Skeletal muscle tissue (tissue), 4 donors: ENCODE data around the gene IGFBP1. TPM values are rescaled to one million over a fixed set of nuclear protein-coding genes. Genes with fewer than 3 reads are reported as not detected.

Experiments
- H3K27ac ChIP-seq: one replicate; pipeline ENCODE4 v1.7.0; 2013; ENCODE audit warnings: mild to moderate bottlenecking, low read depth, low read length, inconsistent platforms
- H3K27me3 ChIP-seq, 3 donors: one replicate each; pipeline ENCODE4 v1.7.0; 2013; ENCODE audit warnings: low read length in 3 of 3; ENCODE audit not compliant: control insufficient read depth in 3 of 3, insufficient read depth in 3 of 3
- H3K36me3 ChIP-seq, 3 donors: one replicate each; pipeline ENCODE4 v1.7.0; 2013; ENCODE audit warnings: low read length in 3 of 3; ENCODE audit not compliant: control insufficient read depth in 3 of 3, insufficient read depth in 3 of 3
- H3K4me1 ChIP-seq, 3 donors: one replicate each; pipeline ENCODE4 v1.7.0; 2013; ENCODE audit warnings: low read length in 3 of 3, mild to moderate bottlenecking in 3 of 3; ENCODE audit not compliant: control insufficient read depth in 3 of 3, insufficient read depth in 3 of 3
- H3K4me3 ChIP-seq, 3 donors: one replicate each; pipeline ENCODE4 v1.7.0; 2013; ENCODE audit warnings: low read length in 3 of 3
- H3K9ac ChIP-seq, 3 donors: one replicate each; pipeline ENCODE4 v1.7.0; 2013; ENCODE audit warnings: low read length in 3 of 3, mild to moderate bottlenecking in 3 of 3, moderate library complexity in 2 of 3, low read depth in 1 of 3
- H3K9me3 ChIP-seq, 3 donors: one replicate each; pipeline ENCODE4 v1.7.0; 2013; ENCODE audit warnings: low read length in 3 of 3; ENCODE audit not compliant: control insufficient read depth in 3 of 3
- total RNA-seq: library from RNA; depleted of rRNA; stranded (reverse); fragments of >200 nt; gene quantifications from one replicate; pipeline ENCODE4 v1.2.3, GENCODE V29; 2014
- donor health status: Osteomylitis.

Gene IGFBP1
- total RNA-seq, 1 donor from 2014 or later, result not detected

DNA sequence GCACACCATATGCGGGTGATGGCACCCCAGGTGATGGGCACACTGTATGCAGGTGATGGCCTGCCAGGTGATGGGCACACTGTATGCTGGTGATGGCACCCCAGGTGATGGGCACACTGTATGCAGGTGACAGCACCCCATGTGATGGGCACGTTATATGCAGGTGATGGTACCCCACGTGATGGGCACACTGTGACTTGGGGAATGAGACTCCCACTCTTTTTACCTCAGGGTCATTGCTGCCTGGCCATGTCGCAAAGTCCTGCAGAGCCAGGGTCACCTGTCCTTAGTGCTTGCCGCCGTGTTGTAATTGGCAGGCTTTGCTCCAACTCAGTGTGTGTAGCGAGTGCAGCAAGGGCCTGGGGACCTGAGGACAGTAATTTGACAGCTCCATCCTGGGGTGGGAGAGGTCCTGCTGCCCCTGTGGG is 7.8 kb upstream of the IGFBP1 start:
- Histone ChIP-seq H3K36me3 (no peaks in the 10 kb centered on the region), H3K4me1 (no peaks in the 10 kb centered on the region), H3K9ac (no peak overlapping the region), H3K4me3 (no peak overlapping the region), H3K9me3 (peaks cover 0 to 2% (median 0%) of the 10 kb centered on the region in 3 donors), H3K27me3 (peaks cover 11 to 14% (median 12%) of the 10 kb centered on the region in 3 donors), H3K27ac (no peak overlapping the region)

DNA sequence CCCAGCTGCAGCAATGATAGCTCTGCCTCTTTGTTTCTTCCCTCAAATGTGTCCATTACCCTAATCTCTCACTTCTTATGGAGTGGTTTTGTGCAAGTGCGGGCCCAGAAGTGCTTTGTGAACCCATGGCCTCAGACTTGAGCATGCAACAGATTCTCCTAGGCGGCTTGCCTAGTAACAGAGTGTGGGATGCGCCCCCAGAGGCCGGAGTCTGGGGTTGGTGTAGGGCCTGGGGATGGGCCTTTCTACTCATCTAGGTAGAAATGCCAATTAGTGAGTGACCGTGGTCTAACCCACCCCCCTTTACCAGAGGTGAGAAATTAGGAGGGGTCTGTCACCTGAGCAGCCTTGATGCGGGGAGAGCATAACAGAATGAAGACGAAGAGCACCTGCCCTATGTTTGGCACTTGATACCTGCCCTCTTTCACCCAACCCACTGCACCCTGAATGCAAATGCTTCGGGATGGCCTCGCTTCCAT is 7.0 kb upstream of the IGFBP1 start:
- Histone ChIP-seq H3K9ac (no peak overlapping the region), H3K4me1 (no peaks in the 10 kb centered on the region), H3K4me3 (no peak overlapping the region), H3K36me3 (no peaks in the 10 kb centered on the region), H3K27me3 (peaks cover 11 to 20% (median 12%) of the 10 kb centered on the region in 3 donors), H3K9me3 (peaks cover 0 to 2% (median 0%) of the 10 kb centered on the region in 3 donors), H3K27ac (no peak overlapping the region)

GRCh38 chr7:45881759-45882464 is 6.4 kb upstream of the IGFBP1 start:
- H3K4me1 ChIP-seq, result no peaks in the 10 kb centered on the region
- peaks cover 14 to 20% (median 14%) of the 10 kb centered on the region in 3 donors for H3K27me3 ChIP-seq
- H3K4me3 ChIP-seq, result no peak overlapping the region
- H3K27ac ChIP-seq, result no peak overlapping the region
- peaks cover 0 to 2% (median 0%) of the 10 kb centered on the region in 3 donors for H3K9me3 ChIP-seq
- no peaks in the 10 kb centered on the region for H3K36me3 ChIP-seq
- no peak overlapping the region for H3K9ac ChIP-seq

DNA sequence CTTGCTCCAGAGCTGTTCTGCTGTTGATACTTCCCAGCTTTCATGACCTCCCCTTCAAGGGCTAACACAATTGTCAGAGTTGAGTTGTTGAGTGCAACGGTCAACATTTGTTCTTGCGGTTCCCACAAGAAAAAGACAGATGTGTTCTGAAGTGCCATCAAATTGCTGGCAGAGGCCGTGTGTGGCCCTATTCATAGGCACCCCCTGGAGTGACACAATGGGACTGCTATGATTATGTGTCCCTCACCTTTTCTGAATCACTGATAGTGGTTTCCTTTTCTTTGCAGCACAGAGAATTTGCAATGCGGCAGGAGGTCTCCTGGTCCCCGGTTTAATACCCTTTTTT is 5.8 kb upstream of the IGFBP1 start:
- Histone ChIP-seq H3K9ac (no peak overlapping the region), H3K4me3 (no peak overlapping the region), H3K27me3 (peaks cover 19 to 25% (median 19%) of the 10 kb centered on the region in 3 donors)

GRCh38 chr7:45884136-45884535 is 4.2 kb upstream of the IGFBP1 start:
- no peaks in the 10 kb centered on the region for H3K9me3 ChIP-seq
- no peak overlapping the region for H3K9ac ChIP-seq
- H3K4me1 ChIP-seq, result peaks cover 4 to 7% (median 6%) of the 10 kb centered on the region in 3 donors
- H3K36me3 ChIP-seq, result no peaks in the 10 kb centered on the region
- H3K4me3 ChIP-seq, result no peak overlapping the region
- H3K27me3 ChIP-seq, result peaks cover 34 to 41% (median 35%) of the 10 kb centered on the region in 3 donors
- H3K27ac ChIP-seq, result no peak overlapping the region

More for the DNA sequence above, 5.8 kb upstream of the IGFBP1 start:
- no peak overlapping the region for H3K27ac ChIP-seq
- no peaks in the 10 kb centered on the region for H3K36me3 ChIP-seq
- no peaks in the 10 kb centered on the region for H3K4me1 ChIP-seq
- peaks cover 0 to 2% (median 0%) of the 10 kb centered on the region in 3 donors for H3K9me3 ChIP-seq

DNA sequence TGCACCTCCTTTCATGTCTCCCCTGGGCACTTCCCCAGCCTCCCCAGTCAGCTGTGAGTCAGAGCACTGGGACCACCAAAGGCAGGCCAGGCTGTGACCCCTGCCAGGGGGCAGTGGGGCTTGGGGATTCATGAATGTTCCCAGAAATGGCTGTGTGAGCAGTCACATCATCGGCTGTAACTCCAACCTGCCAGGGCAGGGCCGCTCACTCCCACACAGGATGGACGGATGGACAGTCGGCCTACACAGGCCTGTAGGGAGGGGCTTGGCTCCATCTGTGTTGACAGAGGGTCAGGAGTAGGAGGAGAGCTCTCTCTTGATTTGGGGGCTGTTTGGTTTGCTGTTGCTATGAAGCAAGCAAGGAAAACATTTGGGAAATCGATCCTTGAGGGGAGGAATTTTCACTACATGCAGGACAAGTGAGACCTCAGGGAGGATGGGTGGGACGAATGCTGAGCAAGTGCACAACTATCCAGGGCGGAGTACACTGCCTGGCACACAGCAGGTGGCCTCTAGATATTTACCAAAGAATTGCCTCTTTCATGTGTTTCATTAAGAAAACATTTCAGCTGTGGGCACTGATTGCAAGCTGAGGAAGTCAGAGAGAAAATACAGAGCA is 2.9 kb upstream of the IGFBP1 start:
- no peak overlapping the region for H3K4me3 ChIP-seq
- H3K27ac ChIP-seq, result no peak overlapping the region
- no peaks in the 10 kb centered on the region for H3K36me3 ChIP-seq
- H3K4me1 ChIP-seq, result peaks cover 4 to 7% (median 6%) of the 10 kb centered on the region in 3 donors
- H3K9ac ChIP-seq, result no peak overlapping the region
- peaks cover 46 to 53% (median 47%) of the 10 kb centered on the region in 3 donors for H3K27me3 ChIP-seq
- no peaks in the 10 kb centered on the region for H3K9me3 ChIP-seq

- Histone ChIP-seq H3K4me1 (peaks cover 4 to 7% (median 6%) of the 10 kb centered on the region in 3 donors), H3K27ac (no peak overlapping the region), H3K9me3 (no peaks in the 10 kb centered on the region), H3K36me3 (no peaks in the 10 kb centered on the region), H3K9ac (no peak overlapping the region), H3K4me3 (no peak overlapping the region), H3K27me3 (peaks cover 48 to 56% (median 48%) of the 10 kb centered on the region in 3 donors)
These were observed 1.2 kb upstream of the IGFBP1 start for GRCh38 chr7:45886931-45887667.

- Histone ChIP-seq H3K4me3 (no peak overlapping the region), H3K9ac (no peak overlapping the region), H3K36me3 (no peaks in the 10 kb centered on the region), H3K27ac (no peak overlapping the region), H3K4me1 (peaks cover 4 to 7% (median 6%) of the 10 kb centered on the region in 3 donors), H3K27me3 (peaks cover 48 to 60% (median 51%) of the 10 kb centered on the region in 3 donors), H3K9me3 (no peaks in the 10 kb centered on the region)
These were observed 692 bp downstream of the IGFBP1 start for GRCh38 chr7:45888993-45889366.

DNA sequence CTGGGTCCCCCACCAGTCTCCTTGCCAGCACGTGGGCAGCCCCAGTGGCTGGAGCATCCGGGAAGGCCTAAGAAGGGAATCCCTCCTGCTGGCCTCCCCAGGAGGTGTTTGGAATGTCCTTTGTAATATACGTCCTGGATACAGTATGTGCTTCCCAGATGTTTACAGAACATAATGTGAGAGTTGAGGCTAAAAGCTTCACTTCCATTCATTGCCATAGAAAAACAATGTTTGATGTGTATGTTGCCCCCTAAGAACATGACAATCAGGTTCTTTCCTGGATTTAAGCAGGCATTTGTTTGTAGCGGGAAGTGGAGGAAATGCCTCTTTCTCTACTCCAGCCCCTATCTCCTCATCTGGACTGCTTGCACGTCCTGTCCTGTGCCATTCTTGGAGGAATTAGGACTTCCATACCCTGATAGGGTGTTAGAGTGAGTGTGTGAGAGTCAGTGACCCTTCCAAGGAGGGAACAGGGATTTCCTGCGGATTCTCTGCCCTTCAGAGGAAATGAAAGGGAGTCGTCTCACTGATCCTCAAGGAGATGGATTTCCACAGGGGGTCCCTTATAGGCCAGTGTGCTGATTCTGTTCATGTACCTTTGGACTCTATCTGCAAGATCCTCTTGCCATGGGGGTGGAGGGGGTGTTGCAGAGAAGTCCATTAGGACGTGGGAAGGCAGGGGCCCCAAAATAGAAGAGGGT is 1.2 kb downstream of the IGFBP1 start:
- no peak overlapping the region for H3K4me3 ChIP-seq
- no peak overlapping the region for H3K9ac ChIP-seq
- H3K4me1 ChIP-seq, result peaks cover 4 to 7% (median 6%) of the 10 kb centered on the region in 3 donors
- H3K27ac ChIP-seq, result no peak overlapping the region
- H3K36me3 ChIP-seq, result no peaks in the 10 kb centered on the region
- no peaks in the 10 kb centered on the region for H3K9me3 ChIP-seq
- H3K27me3 ChIP-seq, result peaks cover 46 to 56% (median 51%) of the 10 kb centered on the region in 3 donors
